Measurements from ENCODE around the gene GPR21.

GPR21 gene

DNA sequence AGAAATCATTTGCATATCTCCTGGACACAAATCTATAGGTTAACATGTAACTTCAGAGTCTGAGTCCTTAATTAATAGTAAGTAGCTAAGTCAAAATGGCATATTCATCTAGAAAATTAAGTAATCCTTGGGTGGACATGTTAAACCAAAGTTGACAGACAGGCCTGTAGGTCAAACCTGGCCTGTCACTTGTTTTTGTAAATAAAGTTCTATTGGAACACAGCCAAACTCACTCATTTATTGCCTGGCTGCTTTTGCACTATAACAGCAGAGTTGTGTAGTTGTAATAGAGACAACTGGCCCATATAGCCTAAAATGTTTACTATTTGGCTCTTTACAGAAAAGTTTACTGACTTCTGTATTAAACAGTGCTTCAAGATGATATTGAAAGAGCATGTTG is 24.6 kb upstream of the GPR21 start:
- DNase-seq (ENCODE audit: insufficient read length) (no peak), FAIRE-seq (no peak)
- TF ChIP-seq POLR2AphosphoS5 (IDR thresholded peaks at IDR 0.05; ENCODE audit: low read depth, low read length) = no peak
- no peak for TF ChIP-seq TAF1 (IDR thresholded peaks at IDR 0.05; ENCODE audit: borderline replicate concordance, low read depth, low read length)
- no peak for TF ChIP-seq POLR2A (IDR thresholded peaks at IDR 0.05; ENCODE audit: low read depth, low read length)

GRCh38 chr9:123011380-123011779 is 22.1 kb upstream of the GPR21 start:
- FAIRE-seq (no peak), DNase-seq (ENCODE audit: insufficient read length) (no peak)
- no peak for TF ChIP-seq POLR2AphosphoS5 (IDR thresholded peaks at IDR 0.05; ENCODE audit: low read depth, low read length)
- no peak for TF ChIP-seq TAF1 (IDR thresholded peaks at IDR 0.05; ENCODE audit: borderline replicate concordance, low read depth, low read length)
- TF ChIP-seq POLR2A (IDR thresholded peaks at IDR 0.05; ENCODE audit: low read depth, low read length) = no peak

DNA sequence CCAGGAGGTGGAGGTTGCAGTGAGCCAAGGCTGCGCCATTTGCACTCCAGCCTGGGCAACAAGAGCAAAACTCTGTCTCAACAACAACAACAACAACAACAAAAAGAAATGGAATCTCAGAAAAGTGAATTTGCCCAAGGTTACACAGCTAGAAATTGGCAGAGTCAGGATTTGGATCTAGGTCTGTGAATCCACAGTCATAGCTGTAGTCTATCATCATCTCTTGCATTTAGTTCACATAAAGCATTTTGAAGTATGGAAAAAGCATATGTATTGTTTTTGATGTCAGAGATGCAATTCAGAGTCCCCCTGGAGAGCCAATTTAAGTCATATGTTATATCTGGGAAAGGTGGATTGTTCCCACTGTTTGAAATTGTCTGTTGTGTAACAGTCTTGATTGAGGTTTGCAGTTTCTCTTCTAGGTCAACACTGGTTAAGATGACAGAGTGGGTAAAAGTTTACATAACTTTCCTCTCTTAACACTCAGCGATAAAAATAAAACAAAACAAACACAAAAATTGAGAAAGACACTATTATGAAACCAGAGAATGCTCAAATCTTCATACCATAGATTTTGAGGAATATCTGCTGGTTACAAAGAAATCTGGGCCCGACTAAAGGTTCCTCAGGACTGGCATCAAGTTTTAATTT is 21.5 kb upstream of the GPR21 start:
- TF ChIP-seq POLR2A (IDR thresholded peaks at IDR 0.05; ENCODE audit: low read depth, low read length) (no peak), TAF1 (IDR thresholded peaks at IDR 0.05; ENCODE audit: borderline replicate concordance, low read depth, low read length) (no peak), POLR2AphosphoS5 (IDR thresholded peaks at IDR 0.05; ENCODE audit: low read depth, low read length) (no peak)
- DNase-seq (ENCODE audit: insufficient read length) = no peak
- no peak for FAIRE-seq

GRCh38 chr9:123016631-123017030 is 16.8 kb upstream of the GPR21 start:
- no peak for FAIRE-seq
- DNase-seq (ENCODE audit: insufficient read length) = no peak
- no peak for TF ChIP-seq POLR2A (IDR thresholded peaks at IDR 0.05; ENCODE audit: low read depth, low read length)
- TF ChIP-seq POLR2AphosphoS5 (IDR thresholded peaks at IDR 0.05; ENCODE audit: low read depth, low read length) = no peak
- no peak for TF ChIP-seq TAF1 (IDR thresholded peaks at IDR 0.05; ENCODE audit: borderline replicate concordance, low read depth, low read length)

DNA sequence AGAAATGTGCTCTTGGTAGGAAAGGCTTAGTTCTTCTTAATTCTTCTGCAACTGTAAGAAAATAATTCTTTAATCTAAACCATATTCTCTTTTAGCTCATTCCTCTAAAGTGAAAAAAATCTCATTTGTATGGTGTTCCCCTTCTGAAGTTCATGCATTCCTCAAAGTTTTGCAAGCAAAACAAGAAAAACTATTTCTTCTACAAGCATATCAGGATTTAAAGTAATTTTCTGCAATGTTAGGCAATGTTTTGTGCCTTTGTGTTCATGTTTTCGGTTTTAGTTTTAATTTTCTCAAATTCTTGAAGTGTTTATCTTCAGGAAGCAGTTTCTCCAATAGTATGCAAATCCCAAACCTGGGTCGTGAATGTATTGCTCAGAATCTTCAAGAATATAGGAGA is 12.7 kb upstream of the GPR21 start:
- DNase-seq (ENCODE audit: insufficient read length) (no peak), FAIRE-seq (no peak)
- TF ChIP-seq TAF1 (IDR thresholded peaks at IDR 0.05; ENCODE audit: borderline replicate concordance, low read depth, low read length) (no peak), POLR2A (IDR thresholded peaks at IDR 0.05; ENCODE audit: low read depth, low read length) (no peak), POLR2AphosphoS5 (IDR thresholded peaks at IDR 0.05; ENCODE audit: low read depth, low read length) (no peak)

DNA sequence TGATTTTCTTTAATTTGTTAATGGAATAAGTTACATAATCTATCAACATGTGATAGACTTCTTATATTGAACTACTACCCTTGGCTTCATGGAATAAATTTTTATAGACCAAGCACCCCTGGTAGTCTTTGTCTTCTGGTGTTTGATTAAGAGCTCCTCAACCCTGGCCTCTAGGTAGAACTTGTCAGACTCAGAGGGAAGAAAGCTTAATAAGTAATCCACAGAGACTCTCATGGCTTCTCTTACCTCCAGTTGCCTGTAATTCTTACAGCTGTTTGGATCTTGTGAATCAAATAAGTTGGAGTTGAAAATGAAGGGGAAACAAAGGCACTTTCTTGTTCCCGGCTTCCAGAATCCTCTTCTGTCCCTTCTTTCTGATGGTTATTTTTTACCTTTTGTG is 7.0 kb upstream of the GPR21 start:
- DNase-seq (ENCODE audit: insufficient read length) = no peak
- FAIRE-seq = no peak

DNA sequence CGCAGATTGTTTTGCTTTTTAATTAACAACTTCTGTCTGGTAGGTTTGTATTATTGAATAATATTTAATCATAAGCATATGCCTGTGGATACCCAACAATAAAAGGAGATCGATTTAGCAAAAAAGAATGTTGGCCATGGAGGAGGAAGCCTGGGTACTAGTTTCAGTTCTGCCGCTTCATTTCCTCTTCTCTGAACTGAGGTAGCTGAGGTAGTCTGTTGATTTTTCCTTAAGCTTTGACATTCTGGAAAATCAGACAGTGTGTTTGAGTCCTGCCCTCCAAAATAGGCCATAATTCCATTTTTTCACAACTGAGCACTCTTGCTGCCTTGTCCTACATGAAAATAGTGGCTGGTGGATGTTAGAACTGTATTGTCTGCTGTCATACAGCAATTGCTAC is 6.0 kb upstream of the GPR21 start:
- TF ChIP-seq TAF1 (IDR thresholded peaks at IDR 0.05; ENCODE audit: borderline replicate concordance, low read depth, low read length) = no peak
- DNase-seq (ENCODE audit: insufficient read length) (no peak), FAIRE-seq (no peak)

More for the DNA sequence above, 7.0 kb upstream of the GPR21 start:
- no peak for TF ChIP-seq POLR2A (IDR thresholded peaks at IDR 0.05; ENCODE audit: low read depth, low read length)
- TF ChIP-seq POLR2AphosphoS5 (IDR thresholded peaks at IDR 0.05; ENCODE audit: low read depth, low read length) = no peak

DNA sequence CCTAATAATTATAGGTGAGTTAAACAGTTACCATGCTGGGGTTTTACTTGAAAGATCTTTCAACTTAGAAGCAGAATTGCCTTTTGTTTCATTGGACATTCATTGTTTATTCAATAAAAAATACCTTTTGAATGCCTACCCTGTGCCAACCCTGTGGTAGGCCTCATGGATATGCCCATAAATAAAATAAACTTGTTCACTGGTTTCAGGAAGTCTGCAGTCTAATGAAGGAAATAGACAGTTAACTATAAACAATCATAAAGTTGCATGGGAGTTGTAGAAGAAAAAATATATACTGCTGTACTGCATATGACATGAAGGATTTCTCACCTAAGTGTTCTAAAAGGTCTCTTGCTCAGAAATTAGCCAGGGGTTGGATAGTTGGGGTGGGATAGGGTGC is 5.3 kb upstream of the GPR21 start:
- FAIRE-seq = no peak
- DNase-seq (ENCODE audit: insufficient read length) = no peak
- TF ChIP-seq POLR2A (IDR thresholded peaks at IDR 0.05; ENCODE audit: low read depth, low read length) = no peak
- TF ChIP-seq POLR2AphosphoS5 (IDR thresholded peaks at IDR 0.05; ENCODE audit: low read depth, low read length) = no peak
- no peak for TF ChIP-seq TAF1 (IDR thresholded peaks at IDR 0.05; ENCODE audit: borderline replicate concordance, low read depth, low read length)

- TF ChIP-seq TAF1 (IDR thresholded peaks at IDR 0.05; ENCODE audit: borderline replicate concordance, low read depth, low read length) = no peak
- no peak for TF ChIP-seq POLR2A (IDR thresholded peaks at IDR 0.05; ENCODE audit: low read depth, low read length)
- TF ChIP-seq POLR2AphosphoS5 (IDR thresholded peaks at IDR 0.05; ENCODE audit: low read depth, low read length) = no peak
- FAIRE-seq (no peak), DNase-seq (ENCODE audit: insufficient read length) (no peak)
Measured at GRCh38 chr9:123028973-123029372, 4.5 kb upstream of the GPR21 start.

GRCh38 chr9:123031963-123032362 is 1.5 kb upstream of the GPR21 start:
- TF ChIP-seq TAF1 (IDR thresholded peaks at IDR 0.05; ENCODE audit: borderline replicate concordance, low read depth, low read length) (no peak), POLR2A (IDR thresholded peaks at IDR 0.05; ENCODE audit: low read depth, low read length) (no peak), POLR2AphosphoS5 (IDR thresholded peaks at IDR 0.05; ENCODE audit: low read depth, low read length) (no peak)
- no peak for FAIRE-seq
- DNase-seq (ENCODE audit: insufficient read length) = no peak

GRCh38 chr9:123033864-123034601 is 566 bp downstream of the GPR21 start:
- TF ChIP-seq TAF1 (IDR thresholded peaks at IDR 0.05; ENCODE audit: borderline replicate concordance, low read depth, low read length) = no peak
- TF ChIP-seq POLR2A (IDR thresholded peaks at IDR 0.05; ENCODE audit: low read depth, low read length) = no peak
- no peak for TF ChIP-seq POLR2AphosphoS5 (IDR thresholded peaks at IDR 0.05; ENCODE audit: low read depth, low read length)
- DNase-seq (ENCODE audit: insufficient read length) (no peak), FAIRE-seq (no peak)

DNA sequence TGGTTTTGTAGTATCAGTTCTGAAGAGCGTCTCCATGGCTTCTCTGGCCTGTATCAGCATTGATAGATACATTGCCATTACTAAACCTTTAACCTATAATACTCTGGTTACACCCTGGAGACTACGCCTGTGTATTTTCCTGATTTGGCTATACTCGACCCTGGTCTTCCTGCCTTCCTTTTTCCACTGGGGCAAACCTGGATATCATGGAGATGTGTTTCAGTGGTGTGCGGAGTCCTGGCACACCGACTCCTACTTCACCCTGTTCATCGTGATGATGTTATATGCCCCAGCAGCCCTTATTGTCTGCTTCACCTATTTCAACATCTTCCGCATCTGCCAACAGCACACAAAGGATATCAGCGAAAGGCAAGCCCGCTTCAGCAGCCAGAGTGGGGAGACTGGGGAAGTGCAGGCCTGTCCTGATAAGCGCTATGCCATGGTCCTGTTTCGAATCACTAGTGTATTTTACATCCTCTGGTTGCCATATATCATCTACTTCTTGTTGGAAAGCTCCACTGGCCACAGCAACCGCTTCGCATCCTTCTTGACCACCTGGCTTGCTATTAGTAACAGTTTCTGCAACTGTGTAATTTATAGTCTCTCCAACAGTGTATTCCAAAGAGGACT is 1.5 kb downstream of the GPR21 start:
- TF ChIP-seq POLR2AphosphoS5 (IDR thresholded peaks at IDR 0.05; ENCODE audit: low read depth, low read length) (no peak), TAF1 (IDR thresholded peaks at IDR 0.05; ENCODE audit: borderline replicate concordance, low read depth, low read length) (no peak), POLR2A (IDR thresholded peaks at IDR 0.05; ENCODE audit: low read depth, low read length) (no peak)
- no peak for FAIRE-seq

More for the DNA sequence above, 1.5 kb downstream of the GPR21 start:
- DNase-seq (ENCODE audit: insufficient read length) = no peak

Data from GM12892 (cell line).